Tibial artery (tissue), 4 donors: Measurements from ENCODE around the gene LCN6.
"Not testable (repeated sequence)": the region's sequence is repeated elsewhere in the genome, so short reads cannot be mapped to it uniquely, and the experiment has no call there.

ENCODE experiments used
- DNase-seq, 2 donors: peaks; one replicate each; pipeline ENCODE4 v3.0.0-alpha.2; 2019
- H3K27ac ChIP-seq, 2 donors: fragments of 200-600 bp; sonication (generic) in 1 of 2; 1 replicate in 1 of 2; 2 replicates in 1 of 2; pipeline ENCODE4 v1.5.1; 2018 to 2019; ENCODE audit warnings: mild to moderate bottlenecking in 1 of 2
- H3K27me3 ChIP-seq, 2 donors: fragments of 200-600 bp; sonication (generic) in 1 of 2; one replicate each; pipeline versions ENCODE4 v1.5.1 to v1.6.0; 2016 to 2019
- H3K36me3 ChIP-seq, 3 donors: fragments of 200-600 bp; sonication (generic) in 2 of 3; one replicate each; pipeline ENCODE4 v1.5.1; 2016 to 2019; ENCODE audit warnings: mild to moderate bottlenecking in 2 of 3
- H3K4me1 ChIP-seq, 4 donors: fragments of 200-600 bp; sonication (generic) in 2 of 4; 1 replicate in 3 of 4; 2 replicates in 1 of 4; pipeline ENCODE4 v1.5.1; 2016 to 2019
- H3K4me3 ChIP-seq, 2 donors: fragments of 200-600 bp; sonication (generic) in 1 of 2; 1 replicate in 1 of 2; 2 replicates in 1 of 2; pipeline ENCODE4 v1.5.1; 2018 to 2019; ENCODE audit warnings: mild to moderate bottlenecking in 2 of 2
- H3K9me3 ChIP-seq, 3 donors: fragments of 200-600 bp; sonication (generic) in 1 of 3; one replicate each; pipeline ENCODE4 v1.5.1; 2016 to 2019
- CTCF ChIP-seq, 2 experiments: fragments of 200-600 bp in 1 of 2; fragments of 450-650 bp in 1 of 2; IDR thresholded peaks; one replicate each; pipeline ENCODE4 v1.5.1; 2017 to 2019; ENCODE audit warnings: antibody characterized with exemption in 2 of 2, mild to moderate bottlenecking in 1 of 2, moderate library complexity in 1 of 2
- intact Hi-C: fragments of 100-400 bp; cut with DNase I; formaldehyde crosslinking; loops from one replicate; pipeline ENCODE4 v1.15.0; 2023; ENCODE audit warnings: low total_unique reads

Gene LCN6

GRCh38 chr9:136710543-136710942, 37.8 kb downstream of the LCN6 start:
- Histone ChIP-seq H3K36me3 (no peaks in the 10 kb centered on the region), H3K4me1 (peaks cover 0 to 23% (median 13%) of the 10 kb centered on the region in 4 donors), H3K9me3 (no peaks in the 10 kb centered on the region), H3K27ac (no peak overlapping the region), H3K4me3 (no peak overlapping the region), H3K27me3 (peaks cover 4 to 54% of the 10 kb centered on the region in 2 donors)
- TF ChIP-seq CTCF (IDR thresholded peaks at IDR 0.05), result no peak
- DNase-seq, result no peak
- intact Hi-C loops, result no loop called here

DNA sequence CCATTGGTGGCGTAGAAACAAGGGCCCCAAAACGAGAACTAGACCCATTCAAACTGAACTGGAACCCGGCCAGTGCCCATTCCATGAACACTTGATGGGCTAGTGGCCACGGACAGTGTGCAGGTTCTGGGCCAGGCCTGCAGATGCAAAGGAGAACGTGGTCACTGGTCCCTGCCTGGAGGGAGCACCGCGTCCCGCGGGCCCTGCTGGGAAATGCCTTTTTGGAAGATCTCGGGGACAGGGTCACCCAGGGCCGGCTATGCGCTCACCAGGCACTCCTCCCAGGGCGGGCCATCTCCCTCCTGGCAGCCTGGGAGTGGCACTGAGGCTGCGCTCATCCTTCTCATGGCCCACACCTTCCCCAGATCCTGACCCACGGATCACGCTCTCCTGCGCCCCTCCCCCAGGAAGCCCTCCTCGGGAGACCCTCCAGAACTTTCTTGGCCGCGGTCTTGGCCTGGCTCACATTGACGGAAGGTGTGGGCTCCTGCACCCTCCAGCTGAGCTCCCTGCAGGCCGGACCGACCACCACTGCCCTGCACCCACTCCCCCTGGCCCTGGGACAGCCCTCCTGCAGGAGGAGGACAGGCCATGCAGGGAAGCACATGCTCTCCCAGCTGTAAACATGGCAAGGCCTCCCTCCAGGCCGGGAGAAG, 38.7 kb downstream of the LCN6 start:
- no peak for TF ChIP-seq CTCF (IDR thresholded peaks at IDR 0.05)
- intact Hi-C loops, result no loop called here
- H3K4me1 ChIP-seq, result peaks cover 0 to 23% (median 13%) of the 10 kb centered on the region in 4 donors
- H3K9me3 ChIP-seq, result no peaks in the 10 kb centered on the region
- no peak for DNase-seq
- no peaks in the 10 kb centered on the region for H3K36me3 ChIP-seq
- H3K4me3 ChIP-seq, result no peak overlapping the region
- H3K27ac ChIP-seq, result no peak overlapping the region
- H3K27me3 ChIP-seq, result peaks cover 4 to 45% of the 10 kb centered on the region in 2 donors

- Histone ChIP-seq H3K27ac (no peak overlapping the region), H3K4me1 (peaks cover 0 to 14% (median 11%) of the 10 kb centered on the region in 4 donors), H3K36me3 (no peaks in the 10 kb centered on the region), H3K4me3 (no peak overlapping the region), H3K9me3 (no peaks in the 10 kb centered on the region), H3K27me3 (peaks cover 3 to 29% of the 10 kb centered on the region in 2 donors)
- no peak for DNase-seq
- intact Hi-C loops, result no loop called here
- no peak for TF ChIP-seq CTCF (IDR thresholded peaks at IDR 0.05)
These were observed 40.3 kb downstream of the LCN6 start for GRCh38 chr9:136707849-136708517.

DNA sequence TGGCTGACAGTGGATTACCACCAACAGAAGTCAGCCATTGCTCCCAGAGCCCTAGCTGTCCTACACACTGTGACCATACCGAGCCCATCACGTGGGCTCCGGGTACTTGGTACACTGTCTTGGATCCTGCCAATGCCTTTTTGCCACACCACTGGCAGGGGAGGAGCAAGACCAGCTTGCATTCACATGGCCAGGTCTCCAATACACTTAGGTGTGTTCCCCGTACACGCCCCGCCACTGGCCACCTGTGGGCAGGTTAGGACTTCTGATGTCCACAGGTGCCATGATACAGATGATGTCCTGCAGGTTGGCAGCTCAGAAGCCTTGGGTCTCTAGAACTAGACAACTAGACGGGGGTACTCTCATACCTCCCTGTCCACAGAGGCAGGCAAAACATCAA, 41.3 kb downstream of the LCN6 start:
- H3K4me3 ChIP-seq, result no peak overlapping the region
- H3K36me3 ChIP-seq, result no peaks in the 10 kb centered on the region
- peaks cover 0 to 6% (median 4%) of the 10 kb centered on the region in 4 donors for H3K4me1 ChIP-seq
- DNase-seq, result no peak
- no peak overlapping the region for H3K27ac ChIP-seq
- H3K27me3 ChIP-seq, result peaks cover 0 to 22% of the 10 kb centered on the region in 2 donors
- intact Hi-C loops, result no loop called here
- no peak for TF ChIP-seq CTCF (IDR thresholded peaks at IDR 0.05)
- H3K9me3 ChIP-seq, result no peaks in the 10 kb centered on the region

- H3K27ac ChIP-seq, result no peak overlapping the region
- H3K27me3 ChIP-seq, result peaks cover 0 to 28% of the 10 kb centered on the region in 2 donors
- no peak overlapping the region for H3K4me3 ChIP-seq
- H3K9me3 ChIP-seq, result no peaks in the 10 kb centered on the region
- intact Hi-C loops, result no loop called here
- H3K4me1 ChIP-seq, result no peaks in the 10 kb centered on the region
- no peak for DNase-seq
- H3K36me3 ChIP-seq, result no peaks in the 10 kb centered on the region
- no peak for TF ChIP-seq CTCF (IDR thresholded peaks at IDR 0.05)
These were observed 42.8 kb downstream of the LCN6 start for GRCh38 chr9:136705564-136705963.

DNA sequence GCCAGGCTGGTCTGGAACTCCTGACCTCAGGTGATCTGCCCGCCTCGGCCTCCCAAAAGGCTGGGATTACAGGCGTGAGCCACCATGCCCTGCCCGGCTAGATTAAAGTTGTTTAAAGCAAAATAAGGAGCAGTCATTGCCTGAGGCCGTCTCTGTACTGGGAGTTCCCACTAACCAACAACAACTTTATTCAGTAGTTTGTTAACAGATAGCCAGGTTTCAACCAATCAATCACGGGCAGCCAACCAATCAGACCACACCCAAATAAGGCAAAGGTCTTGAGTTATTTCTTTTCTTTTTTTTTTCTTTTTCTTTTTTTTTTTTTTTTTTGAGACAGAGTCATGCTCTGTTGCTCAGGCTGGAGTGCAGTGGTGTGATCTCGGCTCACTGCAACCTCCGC, 43.6 kb downstream of the LCN6 start:
- H3K4me3 ChIP-seq, H3K9me3 ChIP-seq, H3K4me1 ChIP-seq, H3K27ac ChIP-seq, DNase-seq, intact Hi-C loops, H3K36me3 ChIP-seq: not testable (repeated sequence)
- peaks cover 0 to 28% of the 10 kb centered on the region in 2 donors for H3K27me3 ChIP-seq
